Lung (tissue), 12 donors: Measurements from ENCODE around the gene TANGO6. TPM values are rescaled to one million over a fixed set of nuclear protein-coding genes. Genes with fewer than 3 reads are reported as not detected.

ENCODE experiments used
- ATAC-seq: fragments of 200-7000 bp; cut with Tn5 transposase; one replicate; pipeline ENCODE4 v1.9.1; 2020; ENCODE audit warnings: moderate number of reproducible peaks; ENCODE audit not compliant: insufficient read depth, low FRiP score
- DNase-seq, 3 donors: peaks; one replicate each; pipeline ENCODE4 v3.0.0-alpha.2; 2013 to 2017
- H3K27ac ChIP-seq, 2 donors: one replicate each; pipeline ENCODE4 v1.5.1; 2013; ENCODE audit warnings: mild to moderate bottlenecking in 2 of 2, moderate library complexity in 2 of 2, control low read depth in 1 of 2, inconsistent platforms in 1 of 2, low read depth in 1 of 2, low read length in 1 of 2
- H3K27me3 ChIP-seq, 3 donors: one replicate each; pipeline ENCODE4 v1.5.1; 2013; ENCODE audit warnings: low read length in 2 of 3; ENCODE audit not compliant: control insufficient read depth in 3 of 3, insufficient read depth in 3 of 3
- H3K36me3 ChIP-seq, 4 donors: one replicate each; pipeline ENCODE4 v1.5.1; 2013; ENCODE audit warnings: low read length in 4 of 4, mild to moderate bottlenecking in 1 of 4, moderate library complexity in 1 of 4; ENCODE audit not compliant: control insufficient read depth in 4 of 4, insufficient read depth in 4 of 4
- H3K4me1 ChIP-seq, 5 donors: one replicate each; pipeline ENCODE4 v1.5.1; 2013; ENCODE audit warnings: low read length in 5 of 5, mild to moderate bottlenecking in 2 of 5, moderate library complexity in 1 of 5; ENCODE audit not compliant: control insufficient read depth in 5 of 5, insufficient read depth in 5 of 5
- H3K4me3 ChIP-seq: one replicate; pipeline ENCODE4 v1.5.1; 2013; ENCODE audit warnings: mild to moderate bottlenecking, control low read depth, moderate library complexity
- H3K9ac ChIP-seq, 2 donors: one replicate each; pipeline ENCODE4 v1.5.1; 2013; ENCODE audit warnings: low read length in 2 of 2, control low read depth in 1 of 2; ENCODE audit not compliant: insufficient read depth in 1 of 2
- H3K9me3 ChIP-seq, 4 donors: one replicate each; pipeline ENCODE4 v1.5.1; 2013; ENCODE audit warnings: low read length in 3 of 4, mild to moderate bottlenecking in 1 of 4, moderate library complexity in 1 of 4; ENCODE audit not compliant: control insufficient read depth in 4 of 4, insufficient read depth in 3 of 4
- CTCF ChIP-seq: IDR thresholded peaks from 2 replicates; pipeline ENCODE4 v1.5.1; 2012; ENCODE audit warnings: mild to moderate bottlenecking; ENCODE audit errors: control extremely low read depth, extremely low read depth
- WGBS, 2 donors: extraction: QIAGEN DNeasy Blood & Tissue Kit; methylation state at CpG; one replicate each; pipeline ENCODE4 v1.1.7; 2013; 5-methylcytosine and 5-hydroxymethylcytosine counted together
- polyA plus RNA-seq, 2 donors: library from polyadenylated mRNA; stranded (reverse); fragments of 200-250 nt; gene quantifications; one replicate each; pipeline ENCODE4 v1.2.1, GENCODE V29; 2013
- total RNA-seq, 2 donors: library from RNA; depleted of rRNA in 1 of 2; stranded (reverse); fragments of >200 nt in 1 of 2; gene quantifications; one replicate each; pipeline ENCODE4 v1.2.1, GENCODE V29; 2014 to 2021
- donor health status: control.
- donor health status: control.
- donor health status: Bipolar disorder and iron deficiency.
- donor health status: healthy.
- donor health status: DM: yes; HTN: yes; CAD: no.

Gene TANGO6
- total and polyA plus RNA-seq, 4 donors: 2.3 to 19.3 (median 11.9) TPM

- DNase-seq (no peak), ATAC-seq (no peak)
- Histone ChIP-seq H3K36me3 (peaks cover 0 to 13% (median 6%) of the 10 kb centered on the region in 4 donors), H3K4me1 (peaks cover 0 to 26% (median 8%) of the 10 kb centered on the region in 5 donors), H3K27ac (peak overlapping the region in 1 of 2 donors; percentile 27), H3K27me3 (peaks cover 0 to 24% (median 8%) of the 10 kb centered on the region in 3 donors), H3K9ac (peak overlapping the region in 1 of 2 donors; percentile 37), H3K4me3 (peak overlapping the region; percentile 44), H3K9me3 (no peaks in the 10 kb centered on the region)
- WGBS, 2 donors: 1% methylated on average over 42 to 55 of the region's 55 CpGs
- no peak for TF ChIP-seq CTCF
Observed at GRCh38 chr16:69106491-69107315, 263.4 kb downstream of the TANGO6 start.

DNA sequence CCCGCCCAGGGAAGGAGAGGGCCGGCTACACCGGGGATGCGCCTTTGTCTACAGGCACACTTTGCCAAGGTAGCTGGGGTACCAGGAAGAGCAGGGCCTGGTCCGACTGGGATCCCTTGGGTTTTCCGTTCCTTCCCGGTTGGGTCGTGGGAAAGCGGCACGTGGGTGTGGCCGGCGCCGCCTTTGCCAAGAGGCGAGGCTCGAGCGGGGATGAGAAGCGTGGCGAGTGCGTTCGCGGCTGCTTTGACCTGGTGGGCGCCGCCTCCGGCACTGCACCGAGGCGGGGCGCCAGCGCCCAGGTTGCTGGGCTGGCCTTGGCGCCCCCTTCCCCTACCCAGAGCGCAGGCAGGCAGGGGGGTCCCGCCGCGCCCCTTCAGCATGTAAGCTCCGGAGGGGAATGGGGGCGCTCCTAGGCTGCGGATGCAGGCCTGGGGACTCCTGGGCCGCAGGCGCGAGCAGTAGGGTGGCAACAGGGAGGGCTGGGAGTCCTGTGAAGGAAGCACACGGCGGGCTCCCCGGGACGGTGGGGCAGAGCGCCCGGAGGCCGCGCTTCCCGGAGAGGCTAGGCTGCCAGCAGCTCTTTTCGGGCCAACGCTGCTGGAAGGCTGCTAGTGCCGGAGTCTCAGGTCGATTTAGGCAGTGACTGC is 264.1 kb downstream of the TANGO6 start:
- no peak for TF ChIP-seq CTCF
- ATAC-seq (no peak), DNase-seq (no peak)
- Histone ChIP-seq H3K36me3 (peaks cover 0 to 13% (median 7%) of the 10 kb centered on the region in 4 donors), H3K4me3 (peak overlapping the region; percentile 44), H3K27ac (no peak overlapping the region), H3K27me3 (peaks cover 0 to 24% (median 8%) of the 10 kb centered on the region in 3 donors), H3K4me1 (peaks cover 0 to 26% (median 6%) of the 10 kb centered on the region in 5 donors), H3K9ac (peak overlapping the region in 1 of 2 donors; percentile 25), H3K9me3 (no peaks in the 10 kb centered on the region)
- 2 to 5% methylated on average over 51 to 52 of the region's 52 CpGs for WGBS, 2 donors

DNA sequence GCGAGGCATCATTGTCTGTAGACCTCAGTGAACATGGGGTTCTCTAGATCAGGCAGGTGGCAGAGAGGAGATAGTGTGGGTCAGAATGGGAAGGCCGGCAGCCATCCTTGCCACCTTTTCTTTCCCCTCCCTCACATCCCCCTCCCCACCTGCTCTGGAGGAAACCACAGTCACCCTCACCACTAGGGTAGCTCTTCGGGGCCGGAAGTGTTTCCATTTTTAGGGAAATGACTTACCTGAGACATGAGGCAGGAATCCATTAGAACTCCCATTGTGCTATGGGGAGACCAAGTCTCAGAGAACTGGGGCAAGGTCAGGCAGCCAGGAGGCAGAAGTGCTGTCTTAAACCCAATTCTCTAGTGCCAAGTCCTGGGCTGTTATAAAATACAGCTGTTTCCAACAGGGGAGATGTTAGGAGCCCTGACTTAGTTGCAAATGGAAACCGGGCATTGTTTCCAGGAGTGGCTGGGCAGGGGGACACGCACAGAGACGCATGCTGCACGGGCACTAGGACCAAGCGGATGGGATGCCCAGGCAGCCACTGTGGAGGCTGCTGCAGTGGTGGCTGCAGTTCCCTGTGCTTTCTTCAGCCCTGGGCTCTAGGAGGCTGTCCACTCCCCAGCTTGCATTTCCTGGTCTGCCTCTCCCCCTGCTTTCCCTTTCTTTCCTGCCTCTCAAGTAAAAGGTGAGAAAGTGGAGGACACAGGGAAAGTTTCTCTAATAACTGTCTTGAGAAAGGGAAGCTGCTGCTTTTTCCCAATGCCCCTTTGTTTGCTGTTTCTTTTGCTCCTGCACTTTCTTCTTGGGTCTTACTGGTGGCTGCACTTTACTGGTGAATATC is 265.0 kb downstream of the TANGO6 start:
- H3K4me3 ChIP-seq: no peak overlapping the region
- H3K9me3 ChIP-seq: no peaks in the 10 kb centered on the region
- H3K27ac ChIP-seq: peak overlapping the region in 1 of 2 donors; percentile 26
- H3K4me1 ChIP-seq: peaks cover 0 to 26% (median 6%) of the 10 kb centered on the region in 5 donors
- no peak overlapping the region for H3K9ac ChIP-seq
- no peak for TF ChIP-seq CTCF
- 54 to 55% methylated on average over 9 of the region's 9 CpGs for WGBS, 2 donors
- DNase-seq (no peak), ATAC-seq (no peak)
- H3K27me3 ChIP-seq: peaks cover 0 to 24% (median 8%) of the 10 kb centered on the region in 3 donors
- peaks cover 0 to 15% (median 9%) of the 10 kb centered on the region in 4 donors for H3K36me3 ChIP-seq
